ENCODE results near the gene HAGHL. TPM values are rescaled to one million over a fixed set of nuclear protein-coding genes. Genes with fewer than 3 reads are reported as not detected.
A peak's percentile ranks its signal among the peaks of the same experiment; 100 is the strongest.

HAGHL gene
- polyA plus RNA-seq, 2 of the 4 experiments (the other 2 are of a cell fraction): 4.4 to 22.0 TPM

GRCh38 chr16:725041-725376 lies 1.9 kb upstream of the HAGHL start:
- ATAC-seq (no peak), FAIRE-seq (no peak), DNase-seq (ENCODE audit: low read depth in 1 of 2, low spot score in 1 of 2) (no peak)
- Histone ChIP-seq H3K27ac (no peak overlapping the region), H3K4me2 (no peak overlapping the region), H3K4me3 (no peak overlapping the region), H3K9me3 (no peaks in the 10 kb centered on the region), H3K4me1 (peaks cover 23% of the 10 kb centered on the region)
- 100% methylated on average over 2 of the region's 7 CpGs for WGBS (ENCODE audit: missing lambda C conversion rate)
- ChIA-PET POLR2A (interaction anchor here (1.2 to 4.2 kb wide), 2 partner anchors 9 to 13 kb away, joined by 5 to 23 read pairs; partner anchors contain the start of gene METRN), CTCF (interaction anchor here (0.7 to 28.0 kb wide), 5 partner anchors 8 to 61 kb away, joined by 3 to 656 read pairs (median 17); partner anchors contain the start of genes ANTKMT, CCDC78, CIAO3 and FBXL16)
- TF ChIP-seq BHLHE40 (IDR thresholded peaks at IDR 0.05; ENCODE audit: low read depth, low read length) (no peak), PBX3 (IDR thresholded peaks at IDR 0.05) (peak; percentile 31; the same call in 1 of the 2 replicates)

- DNase-seq (ENCODE audit: low read depth in 1 of 2, low spot score in 1 of 2): no peak
- TF ChIP-seq PBX3 (IDR thresholded peaks at IDR 0.05) (0 out of 2 replicates have a peak, but pooled peaks have one; percentile 12), POLR2A (IDR thresholded peaks at IDR 0.05; ENCODE audit: low read length) (peak; percentile 4; the same call in 1 of the 2 replicates), ZNF302 (CRISPR knock-in tag; IDR thresholded peaks at IDR 0.05) (no peak)
- no peak overlapping the region for H3K4me2 ChIP-seq
- peaks cover 21% of the 10 kb centered on the region for H3K4me1 ChIP-seq
- CTCF ChIA-PET: interaction anchor here (0.7 to 28.0 kb wide), 6 partner anchors 7 to 60 kb away, joined by 3 to 656 read pairs (median 10); partner anchors contain the start of genes ANTKMT, CCDC78, CIAO3 and FBXL16
- H3K4me3 ChIP-seq: no peak overlapping the region
- 86% methylated on average over 13 of the region's 23 CpGs for WGBS (ENCODE audit: missing lambda C conversion rate)
- H3K9me3 ChIP-seq: no peaks in the 10 kb centered on the region
- FAIRE-seq: no peak
- POLR2A ChIA-PET: interaction anchor here (1.2 to 4.2 kb wide), 2 partner anchors 10 to 14 kb away, joined by 5 to 23 read pairs; partner anchors contain the start of gene METRN
- H3K27ac ChIP-seq: no peak overlapping the region
- ATAC-seq: no peak
Observed at GRCh38 chr16:725463-726187, 1.3 kb upstream of the HAGHL start.

- CTCF ChIA-PET: interaction anchor here (0.7 to 28.0 kb wide), 5 partner anchors 6 to 60 kb away, joined by 3 to 656 read pairs (median 17); partner anchors contain the start of genes ANTKMT, CCDC78, CIAO3 and FBXL16
- H3K4me2 ChIP-seq: peak overlapping the region; percentile 100
- peak overlapping the region in 1 of 2 experiments; percentile 91; a peak in 4 of 6 replicates for H3K27ac ChIP-seq
Observed at GRCh38 chr16:726188-726437, 793 bp upstream of the HAGHL start.

GRCh38 chr16:727291-727977 lies 528 bp downstream of the HAGHL start:
- no peak for DNase-seq (ENCODE audit: low read depth in 1 of 2, low spot score in 1 of 2)
- peaks cover 13% of the 10 kb centered on the region for H3K4me1 ChIP-seq
- no peak for FAIRE-seq
- peak; percentile 3 to 14; a peak in 5 of 6 replicates for ATAC-seq
- H3K4me3 ChIP-seq: peak overlapping the region; percentile 60
- H3K9me3 ChIP-seq: no peaks in the 10 kb centered on the region
- H3K27ac ChIP-seq: peak overlapping the region; percentile 89 to 91
- CTCF ChIA-PET: interaction anchor here (0.6 to 28.0 kb wide), 3 partner anchors 13 to 59 kb away, joined by 3 to 656 read pairs (median 46); partner anchors contain the start of genes ANTKMT, CCDC78, CIAO3 and FBXL16
- peak overlapping the region; percentile 100 for H3K4me2 ChIP-seq
- POLR2A ChIA-PET: interaction anchor here (1.0 to 1.4 kb wide), 4 partner anchors 7 to 20 kb away, joined by 4 to 12 read pairs (median 6); partner anchors contain the start of gene METRN
- 3% methylated on average over 20 of the region's 61 CpGs for WGBS (ENCODE audit: missing lambda C conversion rate)
- no peak for TF ChIP-seq ZC3H11A (IDR thresholded peaks at IDR 0.05)
- no peak for TF ChIP-seq EHMT2 (IDR thresholded peaks at IDR 0.05; ENCODE audit: low read depth)
- TF ChIP-seq MAZ (IDR thresholded peaks at IDR 0.05; ENCODE audit: borderline replicate concordance, low read depth, low read length): no peak
- no peak for TF ChIP-seq EHF (CRISPR knock-in tag; IDR thresholded peaks at IDR 0.05)
- no peak for TF ChIP-seq ATOH8 (CRISPR knock-in tag; IDR thresholded peaks at IDR 0.05; ENCODE audit: low read depth)
- TF ChIP-seq SMC3 (IDR thresholded peaks at IDR 0.05): no peak
- TF ChIP-seq HES2 (IDR thresholded peaks at IDR 0.05): no peak
- TF ChIP-seq ESRRA (IDR thresholded peaks at IDR 0.05; ENCODE audit: borderline replicate concordance, low read length): no peak
- TF ChIP-seq CBX2 (IDR thresholded peaks at IDR 0.05; ENCODE audit: borderline replicate concordance, low read depth): no peak
- TF ChIP-seq ZFP36 (IDR thresholded peaks at IDR 0.05; ENCODE audit: borderline replicate concordance, partially characterized antibody): no peak
- TF ChIP-seq CEBPB (IDR thresholded peaks at IDR 0.05): no peak
- TF ChIP-seq RNF2 (IDR thresholded peaks at IDR 0.05; ENCODE audit: borderline replicate concordance, low read depth): 0 out of 2 replicates have a peak, but pooled peaks have one; percentile 80

More at GRCh38 chr16:726188-726437, 793 bp upstream of the HAGHL start:
- TF ChIP-seq E2F6 (IDR thresholded peaks at IDR 0.05; ENCODE audit: borderline replicate concordance, low read depth) (no peak), FOXS1 (CRISPR knock-in tag; IDR thresholded peaks at IDR 0.05) (no peak), SREBF2 (IDR thresholded peaks at IDR 0.05) (no peak), POLR2A (IDR thresholded peaks at IDR 0.05; ENCODE audit: low read length) (0 out of 2 replicates have a peak, but pooled peaks have one; percentile 4), GATA3 (IDR thresholded peaks at IDR 0.05; ENCODE audit: borderline replicate concordance) (no peak), NFE2L2 (conservative IDR thresholded peaks at IDR 0.05; ENCODE audit: low read length) (no peak), TP53 (CRISPR knock-in tag; IDR thresholded peaks at IDR 0.05) (no peak), NR3C1 (IDR thresholded peaks at IDR 0.05) (no peak)
- H3K9me3 ChIP-seq: no peaks in the 10 kb centered on the region
- peaks cover 21% of the 10 kb centered on the region for H3K4me1 ChIP-seq
- 84% methylated on average over 9 of the region's 9 CpGs for WGBS (ENCODE audit: missing lambda C conversion rate)
- no peak for DNase-seq (ENCODE audit: low read depth in 1 of 2, low spot score in 1 of 2)
- FAIRE-seq: no peak
- H3K4me3 ChIP-seq: peak overlapping the region; percentile 60; the same call in 1 of the 3 replicates
- POLR2A ChIA-PET: interaction anchor here (1.2 to 4.2 kb wide), 2 partner anchors 11 to 14 kb away, joined by 5 to 23 read pairs; partner anchors contain the start of gene METRN
- peak in 1 of 2 experiments; percentile 1; a peak in 2 of 6 replicates for ATAC-seq
